Astrocyte (in vitro differentiated cells and primary cell): ENCODE measurements around the gene PARM1. TPM values are rescaled to one million over a fixed set of nuclear protein-coding genes. Genes with fewer than 3 reads are reported as not detected.

Experiments
- DNase-seq: peaks from one replicate; pipeline ENCODE4 v3.0.0-alpha.2; 2010; ENCODE audit warnings: low read depth
- FAIRE-seq: peaks from 2 replicates; lab custom pipeline; 2011; peaks lifted over from hg19 to GRCh38; lab: Jason Lieb, UNC
- H2AFZ ChIP-seq: 2 replicates; pipeline ENCODE4 v1.6.0; 2012; ENCODE audit warnings: low read depth, low read length, inconsistent platforms
- H3K27ac ChIP-seq: 2 replicates; pipeline ENCODE4 v1.5.1; 2011; ENCODE audit warnings: low read depth, low read length, inconsistent platforms
- H3K27me3 ChIP-seq: 2 replicates; pipeline ENCODE4 v1.6.0; 2011; ENCODE audit warnings: low read length, inconsistent platforms; ENCODE audit not compliant: insufficient read depth
- H3K36me3 ChIP-seq: 2 replicates; pipeline ENCODE4 v1.5.1; 2011; ENCODE audit warnings: low read length, inconsistent platforms; ENCODE audit not compliant: insufficient read depth
- H3K4me1 ChIP-seq: 2 replicates; pipeline ENCODE4 v1.5.1; 2011; ENCODE audit warnings: low read length, inconsistent platforms; ENCODE audit not compliant: insufficient read depth
- H3K4me2 ChIP-seq: 2 replicates; pipeline ENCODE4 v1.6.0; 2012; ENCODE audit warnings: low read length, inconsistent platforms
- H3K4me3 ChIP-seq: 2 replicates; pipeline ENCODE4 v1.5.1; 2011; ENCODE audit warnings: low read depth, mild to moderate bottlenecking, low read length, inconsistent platforms; ENCODE audit not compliant: insufficient read depth
- H3K79me2 ChIP-seq: 2 replicates; pipeline ENCODE4 v1.6.0; 2012; ENCODE audit warnings: mild to moderate bottlenecking, low read length, inconsistent platforms; ENCODE audit not compliant: insufficient read depth
- H3K9ac ChIP-seq: 2 replicates; pipeline ENCODE4 v1.6.0; 2012; ENCODE audit warnings: mild to moderate bottlenecking, low read length, inconsistent platforms
- H3K9me3 ChIP-seq: 2 replicates; pipeline ENCODE4 v1.5.1; 2012; ENCODE audit warnings: low read depth, mild to moderate bottlenecking, low read length, inconsistent platforms; ENCODE audit not compliant: insufficient read depth
- H4K20me1 ChIP-seq: 2 replicates; pipeline ENCODE4 v1.6.0; 2012; ENCODE audit warnings: low read length, inconsistent platforms; ENCODE audit not compliant: insufficient read depth
- H3K27ac Mint-ChIP-seq: one replicate; pipeline ENCODE4 v1.8.0; 2021; ENCODE audit warnings: mild to moderate bottlenecking, mixed read lengths; ENCODE audit not compliant: unreplicated experiment
- H3K27me3 Mint-ChIP-seq: one replicate; pipeline ENCODE4 v1.8.0; 2021; ENCODE audit warnings: low read depth, mixed read lengths; ENCODE audit not compliant: unreplicated experiment
- H3K36me3 Mint-ChIP-seq: one replicate; pipeline ENCODE4 v1.8.0; 2021; ENCODE audit warnings: low read depth, mixed read lengths; ENCODE audit not compliant: unreplicated experiment
- H3K4me1 Mint-ChIP-seq: one replicate; pipeline ENCODE4 v1.8.0; 2021; ENCODE audit warnings: low read depth, mixed read lengths; ENCODE audit not compliant: unreplicated experiment
- H3K4me3 Mint-ChIP-seq: one replicate; pipeline ENCODE4 v1.8.0; 2021; ENCODE audit warnings: mild to moderate bottlenecking, moderate library complexity, mixed read lengths; ENCODE audit not compliant: unreplicated experiment
- H3K9me3 Mint-ChIP-seq: one replicate; pipeline ENCODE4 v1.8.0; 2021; ENCODE audit warnings: mild to moderate bottlenecking, mixed read lengths; ENCODE audit not compliant: unreplicated experiment
- CTCF ChIP-seq: IDR thresholded peaks from 2 replicates; pipeline ENCODE4 v1.5.1; 2011; ENCODE audit warnings: low read depth, mild to moderate bottlenecking, inconsistent platforms, low read length, moderate library complexity; ENCODE audit not compliant: insufficient read depth
- EZH2 ChIP-seq: IDR thresholded peaks from 2 replicates; pipeline ENCODE4 v1.6.1; 2012; ENCODE audit warnings: mild to moderate bottlenecking, low read length, inconsistent platforms; ENCODE audit not compliant: insufficient read depth
- total RNA-seq: library from RNA; stranded (reverse); gene quantifications from 2 replicates; pipeline ENCODE4 v1.2.1, GENCODE V29; 2021

PARM1 gene
- total RNA-seq, 1 donor from 2014 or later = 1.2 TPM

GRCh38 chr4:74964311-74964710 lies 31.4 kb downstream of the PARM1 start:
- no peaks in the 10 kb centered on the region for H3K79me2 ChIP-seq
- Mint-ChIP-seq H3K27me3 (peaks cover under 1% of the 10 kb centered on the region), H3K36me3 (no peaks in the 10 kb centered on the region), H3K4me1 (no peaks in the 10 kb centered on the region), H3K4me3 (no peak overlapping the region), H3K9me3 (peaks cover 4% of the 10 kb centered on the region), H3K27ac (no peak overlapping the region)
- no peaks in the 10 kb centered on the region for H3K36me3 ChIP-seq
- no peak overlapping the region for H3K4me3 ChIP-seq
- H3K4me2 ChIP-seq = no peak overlapping the region
- DNase-seq = no peak
- H3K9me3 ChIP-seq = no peaks in the 10 kb centered on the region
- no peaks in the 10 kb centered on the region for H3K4me1 ChIP-seq
- no peaks in the 10 kb centered on the region for H3K27me3 ChIP-seq
- H4K20me1 ChIP-seq = no peaks in the 10 kb centered on the region
- no peak overlapping the region for H3K9ac ChIP-seq
- H2AFZ ChIP-seq = no peak overlapping the region
- H3K27ac ChIP-seq = no peak overlapping the region
- no peak for TF ChIP-seq CTCF
- FAIRE-seq = no peak

GRCh38 chr4:74967324-74967723 lies 34.4 kb downstream of the PARM1 start:
- TF ChIP-seq EZH2 (no peak), CTCF (no peak)
- Histone ChIP-seq H2AFZ (no peak overlapping the region), H3K79me2 (no peaks in the 10 kb centered on the region), H3K27ac (no peak overlapping the region), H3K9ac (no peak overlapping the region), H4K20me1 (no peaks in the 10 kb centered on the region), H3K36me3 (no peaks in the 10 kb centered on the region), H3K4me1 (no peaks in the 10 kb centered on the region), H3K9me3 (no peaks in the 10 kb centered on the region), H3K27me3 (no peaks in the 10 kb centered on the region), H3K4me2 (no peak overlapping the region), H3K4me3 (no peak overlapping the region)
- no peaks in the 10 kb centered on the region for H3K9me3 Mint-ChIP-seq
- H3K4me3 Mint-ChIP-seq = no peak overlapping the region
- H3K36me3 Mint-ChIP-seq = no peaks in the 10 kb centered on the region
- FAIRE-seq = no peak
- peaks cover 3% of the 10 kb centered on the region for H3K27me3 Mint-ChIP-seq
- no peaks in the 10 kb centered on the region for H3K4me1 Mint-ChIP-seq
- DNase-seq = no peak
- H3K27ac Mint-ChIP-seq = no peak overlapping the region

GRCh38 chr4:74968456-74969164 lies 35.7 kb downstream of the PARM1 start:
- Mint-ChIP-seq H3K27ac (no peak overlapping the region), H3K4me3 (no peak overlapping the region), H3K27me3 (peaks cover 5% of the 10 kb centered on the region), H3K9me3 (no peaks in the 10 kb centered on the region), H3K36me3 (no peaks in the 10 kb centered on the region), H3K4me1 (no peaks in the 10 kb centered on the region)
- DNase-seq = no peak
- H3K9me3 ChIP-seq = no peaks in the 10 kb centered on the region
- H3K9ac ChIP-seq = no peak overlapping the region
- H3K4me1 ChIP-seq = no peaks in the 10 kb centered on the region
- H3K36me3 ChIP-seq = no peaks in the 10 kb centered on the region
- no peak for TF ChIP-seq CTCF
- no peak for TF ChIP-seq EZH2
- H3K79me2 ChIP-seq = no peaks in the 10 kb centered on the region
- H2AFZ ChIP-seq = no peak overlapping the region
- no peaks in the 10 kb centered on the region for H3K27me3 ChIP-seq
- no peak overlapping the region for H3K4me2 ChIP-seq
- H3K4me3 ChIP-seq = no peak overlapping the region
- H4K20me1 ChIP-seq = no peaks in the 10 kb centered on the region
- no peak overlapping the region for H3K27ac ChIP-seq
- FAIRE-seq = no peak
